Naive thymus-derived CD8-positive, alpha-beta T cell (primary cell): ENCODE results near the gene CPZ. TPM values are rescaled to one million over a fixed set of nuclear protein-coding genes. Genes with fewer than 3 reads are reported as not detected.

Experiments
- polyA plus RNA-seq, 3 donors: library from polyadenylated mRNA; unstranded; fragments of 300-500 nt; fragmentation: Illumina TruSeq; gene quantifications; one replicate each; pipeline ENCODE4 v1.2.3, GENCODE V29; 2021
- total RNA-seq, 8 experiments: library from RNA in 2 of 8; stranded (reverse) in 2 of 8; gene quantifications; one replicate each; pipeline ENCODE4 v1.2.3 and lab custom pipeline; 2021 to 2026

CPZ gene
- total and polyA plus RNA-seq, 5 experiments from 2014 or later = not detected

Other genes starting within 250 kb of the CPZ start
- gene ACOX3, start 152.0 kb upstream of the CPZ start, total RNA-seq = 10 to 100 TPM; 14.8 to 17.3 TPM
- gene ACOX3, start 152.0 kb upstream of the CPZ start, polyA plus RNA-seq = 10 to 100 TPM in 2 of 3 donors, 1 to 10 TPM in 1; 9.5 to 14.3 (median 11.4) TPM
- 10 to 100 TPM; 29.0 to 37.5 TPM for gene TRMT44, start 152.0 kb upstream of the CPZ start, total RNA-seq
- gene TRMT44, start 152.0 kb upstream of the CPZ start, polyA plus RNA-seq = 10 to 100 TPM; 11.3 to 15.4 (median 13.0) TPM
- gene GPR78, start 12.4 kb upstream of the CPZ start, total RNA-seq = not detected
- gene GPR78, start 12.4 kb upstream of the CPZ start, polyA plus RNA-seq = not detected